HEK293 (cell line): ENCODE data around the gene TRPV2.

Source experiments
- CTCF ChIP-seq: fragments of 450-650 bp; formaldehyde crosslinking; IDR thresholded peaks from 2 replicates; pipeline ENCODE4 v1.5.1; 2016; ENCODE audit warnings: missing biosample characterization, missing genetic modification characterization
- GLIS2 ChIP-seq: fragments of 450-650 bp; formaldehyde crosslinking; IDR thresholded peaks from 2 replicates; pipeline ENCODE4 v1.5.1; 2016; ENCODE audit warnings: missing biosample characterization, missing genetic modification characterization
- HOXC10 ChIP-seq: sonication (generic); formaldehyde crosslinking; IDR thresholded peaks from 2 replicates; pipeline ENCODE4 v1.8.1; 2023; ENCODE audit warnings: mild to moderate bottlenecking, missing genetic modification reagents
- KLF1 ChIP-seq: fragments of 450-650 bp; formaldehyde crosslinking; IDR thresholded peaks from 2 replicates; pipeline ENCODE4 v1.5.1; 2016; ENCODE audit warnings: missing biosample characterization, missing genetic modification characterization
- REST ChIP-seq: fragments of 450-650 bp; formaldehyde crosslinking; IDR thresholded peaks from 2 replicates; pipeline ENCODE4 v1.5.1; 2016; ENCODE audit warnings: missing biosample characterization, missing genetic modification characterization
- ZFHX2 ChIP-seq: fragments of 450-650 bp; formaldehyde crosslinking; conservative IDR thresholded peaks from 2 replicates; pipeline ENCODE4 v1.5.1; 2016; ENCODE audit warnings: missing biosample characterization, missing genetic modification characterization
- ZIC2 ChIP-seq: fragments of 450-650 bp; formaldehyde crosslinking; IDR thresholded peaks from 2 replicates; pipeline ENCODE4 v1.5.1; 2016; ENCODE audit warnings: missing biosample characterization, missing genetic modification characterization
- ZNF24 ChIP-seq: fragments of 450-650 bp; formaldehyde crosslinking; IDR thresholded peaks from 2 replicates; pipeline ENCODE4 v1.5.1; 2016; ENCODE audit warnings: missing biosample characterization, missing genetic modification characterization
- ZNF274 ChIP-seq, 2 experiments: fragments of 200-500 bp in 1 of 2; fragments of 450-650 bp in 1 of 2; sonication (Bioruptor generic) in 1 of 2; formaldehyde crosslinking in 1 of 2; IDR thresholded peaks; 2 replicates each; pipeline versions ENCODE4 v1.5.1 to v1.6.1; 2014 to 2016; ENCODE audit warnings: borderline replicate concordance in 1 of 2, inconsistent platforms in 1 of 2, low read length in 1 of 2, missing biosample characterization in 1 of 2, missing genetic modification characterization in 1 of 2
- ZNF501 ChIP-seq: fragments of 450-650 bp; formaldehyde crosslinking; IDR thresholded peaks from 2 replicates; pipeline ENCODE4 v1.5.1; 2016; ENCODE audit warnings: missing biosample characterization, missing genetic modification characterization

- TF ChIP-seq CTCF (tag by site-specific recombination): no peak
- no peak for TF ChIP-seq REST (tag by site-specific recombination)
- TF ChIP-seq KLF1 (tag by site-specific recombination): no peak
- TF ChIP-seq ZNF24: no peak
- TF ChIP-seq ZNF501: no peak
- TF ChIP-seq ZNF274 (IDR thresholded peaks at IDR 0.05; ENCODE audit: low read length): no peak
- TF ChIP-seq ZNF274 (tag by site-specific recombination; IDR thresholded peaks at IDR 0.05; ENCODE audit: borderline replicate concordance): no peak
- no peak for TF ChIP-seq ZFHX2
- TF ChIP-seq HOXC10 (CRISPR knock-in tag): no peak
- TF ChIP-seq ZIC2 (tag by site-specific recombination): no peak
- no peak for TF ChIP-seq GLIS2 (tag by site-specific recombination)
These were observed 24.0 kb downstream of the TRPV2 start for GRCh38 chr17:16439303-16439791.
